GM18861 (cell line): ENCODE data around the gene PRG3.
A peak's percentile ranks its signal among the peaks of the same experiment; 100 is the strongest.
"Not testable (repeated sequence)": the region's sequence is repeated elsewhere in the genome, so short reads cannot be mapped to it uniquely, and the experiment has no call there.

Experiments
- ATAC-seq: cut with Tn5 transposase; IDR thresholded peaks from one replicate; pipeline ENCODE4 v1.9.1; 2021; ENCODE audit not compliant: unreplicated experiment

Gene PRG3

GRCh38 chr11:57341250-57341808 lies 39.6 kb downstream of the PRG3 start:
- ATAC-seq = no peak

GRCh38 chr11:57340039-57340615 lies 40.8 kb downstream of the PRG3 start:
- ATAC-seq = no peak

GRCh38 chr11:57339328-57339727 lies 41.6 kb downstream of the PRG3 start:
- ATAC-seq = no peak

DNA sequence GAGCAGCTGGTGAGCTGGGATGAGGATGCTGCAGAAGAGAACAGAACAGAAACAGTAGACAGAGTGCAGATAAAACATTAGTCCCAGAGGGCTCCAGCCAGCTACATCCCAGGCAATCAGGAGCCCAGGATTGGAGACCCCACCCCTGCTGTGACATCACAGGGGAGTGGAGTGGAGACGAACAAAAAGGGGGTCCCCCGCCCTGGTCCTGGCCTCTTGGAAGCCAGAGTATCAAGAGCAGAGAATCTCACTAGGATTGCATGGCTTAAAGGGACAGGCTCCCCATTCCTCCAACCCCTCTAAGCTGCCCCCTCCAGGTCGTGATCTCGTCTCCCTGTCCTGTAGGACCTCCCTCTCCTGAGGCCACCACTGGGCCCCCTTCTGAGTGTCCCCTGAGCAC lies 42.8 kb downstream of the PRG3 start, which contains the start of gene P2RX3:
Gene P2RX3, plus strand, starts transcription at position 211 of the 400 bp plus-strand sequence. CDS start 199 bp downstream, outside the sequence.
- no peak for ATAC-seq

GRCh38 chr11:57336856-57337255 lies 44.1 kb downstream of the PRG3 start:
- ATAC-seq = not testable (repeated sequence)

GRCh38 chr11:57336111-57336666 lies 44.8 kb downstream of the PRG3 start:
- no peak for ATAC-seq

- peak; percentile 98 for ATAC-seq
Measured at GRCh38 chr11:57335343-57336110, 45.4 kb downstream of the PRG3 start, which contains the start of gene SSRP1. SSRP1 (minus strand) TSS chr11:57335892; CDS start chr11:57335121, 771 bp downstream.

DNA sequence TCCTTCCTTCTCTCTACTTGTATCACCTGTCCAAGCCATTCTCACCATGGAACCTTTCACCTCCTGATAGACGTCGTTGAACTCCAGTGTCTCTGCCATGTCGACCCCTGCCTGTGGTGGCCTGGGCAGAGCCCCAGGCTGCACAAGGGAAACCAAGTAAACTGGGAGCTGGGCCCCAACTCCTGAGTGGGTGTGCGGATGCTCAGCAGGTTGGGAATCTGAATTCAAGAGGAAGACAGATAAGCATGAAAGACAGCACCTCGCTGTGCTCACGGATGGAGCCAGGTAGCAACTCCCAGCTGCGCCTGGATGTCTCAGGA lies 46.0 kb downstream of the PRG3 start:
- no peak for ATAC-seq

DNA sequence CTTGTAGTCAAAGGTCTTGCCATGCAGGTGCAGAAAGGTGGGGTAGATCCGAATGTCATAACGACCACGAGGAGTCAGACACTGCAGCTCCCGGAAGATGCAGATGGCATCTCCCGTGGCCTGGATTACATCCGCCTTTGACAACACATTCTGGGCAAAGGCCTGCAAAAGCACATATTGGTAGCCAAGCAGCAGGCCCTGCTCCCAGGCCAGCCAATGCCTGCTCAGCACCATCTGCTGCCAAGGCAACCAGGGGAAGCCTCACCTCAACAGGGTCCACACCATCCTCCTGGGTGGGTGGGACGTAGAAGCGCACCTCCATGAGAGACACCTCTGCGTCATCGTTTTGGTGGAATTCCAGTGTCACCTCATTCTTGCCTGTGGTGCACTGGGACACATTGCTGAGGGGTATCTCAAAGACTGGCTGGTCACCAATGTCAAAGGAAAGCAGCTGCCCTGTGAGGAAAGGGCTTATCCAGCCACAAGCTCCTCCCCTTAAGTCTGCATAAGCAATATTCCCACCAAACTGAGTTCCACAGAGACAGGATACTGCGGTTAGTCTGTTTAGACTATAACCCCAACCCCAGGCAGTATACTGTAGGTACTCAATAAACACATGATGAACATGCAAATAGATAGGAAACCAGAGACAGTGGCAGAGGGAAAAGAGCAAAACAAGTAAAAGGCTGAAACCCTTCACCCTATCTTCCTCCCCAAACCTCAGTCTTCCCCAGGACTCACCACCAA lies 48.1 kb downstream of the PRG3 start:
- no peak for ATAC-seq

DNA sequence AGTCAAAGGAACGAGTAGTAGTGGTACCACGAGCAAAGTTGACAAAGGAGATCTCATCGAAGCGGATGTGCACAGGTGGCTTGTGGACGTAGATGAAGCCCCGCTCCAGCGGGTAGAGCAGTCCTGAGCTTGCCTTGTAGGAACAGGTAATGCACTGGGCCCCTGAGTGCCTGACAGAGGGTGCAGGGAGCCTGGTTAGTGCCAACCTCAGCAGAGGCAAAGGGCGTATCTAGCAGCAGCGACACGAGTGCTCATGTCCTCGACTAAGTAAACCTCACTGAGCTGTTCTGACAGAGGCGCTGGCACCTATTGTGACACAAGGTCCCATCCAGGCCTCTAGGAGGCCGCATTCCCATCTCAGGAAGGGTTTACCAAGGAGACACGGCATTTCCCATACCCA lies 49.2 kb downstream of the PRG3 start:
- no peak for ATAC-seq

DNA sequence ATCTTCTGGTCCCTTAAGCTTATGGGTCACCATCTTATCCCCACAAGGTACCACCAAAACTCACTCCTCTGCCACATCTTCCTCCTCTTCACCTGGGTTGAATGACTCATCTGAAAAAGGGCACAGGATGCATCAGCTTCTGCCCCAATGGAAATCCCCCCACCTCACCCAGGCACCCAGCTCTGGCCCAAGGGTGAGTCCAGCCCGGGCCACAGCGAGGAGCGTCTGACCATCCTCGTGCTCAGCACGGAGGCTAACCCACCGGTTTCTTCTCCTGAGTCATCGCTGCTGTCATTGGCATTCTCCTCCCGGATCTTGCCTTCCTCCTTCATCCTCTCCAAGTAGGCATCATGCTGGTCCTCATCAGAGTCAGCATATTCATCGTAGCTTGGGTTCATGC lies 50.9 kb downstream of the PRG3 start:
- ATAC-seq = no peak

- no peak for ATAC-seq
Measured at GRCh38 chr11:57327721-57328120, 53.2 kb downstream of the PRG3 start.
